ENCODE results near the gene RIPOR2. TPM values are rescaled to one million over a fixed set of nuclear protein-coding genes. Genes with fewer than 3 reads are reported as not detected.

The RIPOR2 gene
- total RNA-seq, 1 experiment from 2014 or later, result 0.47 TPM

GRCh38 chr6:24821860-24822444 lies 113.8 kb downstream of the RIPOR2 start:
- Mint-ChIP-seq H3K4me3 (ENCODE audit: low read depth, unreplicated experiment) (no peak overlapping the region), H3K9me3 (ENCODE audit: low read depth, unreplicated experiment) (no peaks in the 10 kb centered on the region), H3K4me1 (ENCODE audit: low read depth, unreplicated experiment) (peaks cover 11% of the 10 kb centered on the region), H3K27me3 (ENCODE audit: unreplicated experiment) (no peaks in the 10 kb centered on the region), H3K36me3 (ENCODE audit: insufficient read depth, unreplicated experiment) (no peaks in the 10 kb centered on the region), H3K27ac (ENCODE audit: unreplicated experiment) (no peak overlapping the region)
- no TSS peak for BruUV-seq (replicated peaks)
- no peak for DNase-seq
- CTCF ChIA-PET, result interaction anchor here (0.9 to 1.7 kb wide), 2 partner anchors 12 to 25 kb away, joined by 4 to 7 read pairs; no protein-coding TSS in a partner anchor
- no peak for TF ChIP-seq CTCF (IDR thresholded peaks at IDR 0.05; ENCODE audit: unreplicated experiment)
- intact Hi-C loops (cut with micrococcal nuclease; ENCODE audit: unreplicated experiment), result no loop called here

DNA sequence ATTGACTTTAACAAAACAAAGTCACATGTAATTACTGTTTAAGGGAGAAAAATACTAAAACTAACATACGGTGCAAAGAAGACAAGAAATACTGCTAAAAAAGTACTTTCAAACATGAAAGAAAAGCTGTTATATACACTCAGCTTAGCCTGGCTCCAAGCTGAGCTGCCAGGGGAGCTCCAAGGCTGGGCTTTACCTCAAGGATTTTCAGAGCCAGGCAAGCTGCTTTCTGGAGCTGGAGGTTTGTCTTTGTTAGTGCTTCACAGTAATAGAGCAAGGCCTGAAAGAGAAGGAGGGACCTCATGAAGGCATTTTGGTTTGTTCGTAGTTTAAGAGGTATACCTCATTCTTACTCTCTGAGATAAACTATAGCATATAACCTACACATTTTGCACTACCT lies 117.4 kb downstream of the RIPOR2 start:
- CTCF ChIA-PET, result interaction anchor here (0.6 kb wide), 2 partner anchors 13 to 34 kb away, joined by 3 to 5 read pairs; no protein-coding TSS in a partner anchor
- H3K27me3 Mint-ChIP-seq (ENCODE audit: unreplicated experiment), result no peaks in the 10 kb centered on the region
- intact Hi-C loops (cut with micrococcal nuclease; ENCODE audit: unreplicated experiment), result no loop called here
- H3K9me3 Mint-ChIP-seq (ENCODE audit: low read depth, unreplicated experiment), result no peaks in the 10 kb centered on the region
- no peak overlapping the region for H3K27ac Mint-ChIP-seq (ENCODE audit: unreplicated experiment)
- H3K4me1 Mint-ChIP-seq (ENCODE audit: low read depth, unreplicated experiment), result peaks cover 8% of the 10 kb centered on the region
- no peak overlapping the region for H3K4me3 Mint-ChIP-seq (ENCODE audit: low read depth, unreplicated experiment)
- no TSS peak for BruUV-seq (replicated peaks)
- DNase-seq, result no peak
- H3K36me3 Mint-ChIP-seq (ENCODE audit: insufficient read depth, unreplicated experiment), result no peaks in the 10 kb centered on the region
- no peak for TF ChIP-seq CTCF (IDR thresholded peaks at IDR 0.05; ENCODE audit: unreplicated experiment)

DNA sequence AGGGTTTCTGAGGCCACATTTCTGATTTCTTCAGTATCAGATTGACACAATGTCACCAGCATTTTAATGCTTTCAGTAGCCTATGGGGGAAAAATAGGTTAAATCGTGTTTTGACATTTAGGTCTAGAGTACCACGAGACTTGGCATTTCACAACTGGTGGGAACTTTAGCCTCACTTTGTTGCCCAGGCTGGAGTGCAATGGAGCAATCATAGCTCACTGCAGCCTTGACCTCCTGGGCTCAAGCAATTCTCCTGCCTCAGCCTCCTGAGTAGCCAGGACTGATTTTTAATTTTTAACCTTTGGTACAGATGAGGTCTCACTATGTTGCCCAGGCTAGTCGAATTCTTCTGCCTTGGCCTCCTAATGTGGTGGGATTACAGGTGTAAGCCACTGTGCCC lies 126.0 kb downstream of the RIPOR2 start:
- Mint-ChIP-seq H3K27me3 (ENCODE audit: unreplicated experiment) (no peaks in the 10 kb centered on the region), H3K4me1 (ENCODE audit: low read depth, unreplicated experiment) (no peaks in the 10 kb centered on the region), H3K36me3 (ENCODE audit: insufficient read depth, unreplicated experiment) (no peaks in the 10 kb centered on the region), H3K9me3 (ENCODE audit: low read depth, unreplicated experiment) (no peaks in the 10 kb centered on the region), H3K4me3 (ENCODE audit: low read depth, unreplicated experiment) (no peak overlapping the region), H3K27ac (ENCODE audit: unreplicated experiment) (no peak overlapping the region)
- CTCF ChIA-PET, result interaction anchor here (0.8 kb wide), 1 partner anchor 12 kb away, joined by 4 read pairs; no protein-coding TSS in a partner anchor
- BruUV-seq (replicated peaks), result no TSS peak
- intact Hi-C loops (cut with micrococcal nuclease; ENCODE audit: unreplicated experiment), result no loop called here
- no peak for DNase-seq
- TF ChIP-seq CTCF (IDR thresholded peaks at IDR 0.05; ENCODE audit: unreplicated experiment), result no peak

DNA sequence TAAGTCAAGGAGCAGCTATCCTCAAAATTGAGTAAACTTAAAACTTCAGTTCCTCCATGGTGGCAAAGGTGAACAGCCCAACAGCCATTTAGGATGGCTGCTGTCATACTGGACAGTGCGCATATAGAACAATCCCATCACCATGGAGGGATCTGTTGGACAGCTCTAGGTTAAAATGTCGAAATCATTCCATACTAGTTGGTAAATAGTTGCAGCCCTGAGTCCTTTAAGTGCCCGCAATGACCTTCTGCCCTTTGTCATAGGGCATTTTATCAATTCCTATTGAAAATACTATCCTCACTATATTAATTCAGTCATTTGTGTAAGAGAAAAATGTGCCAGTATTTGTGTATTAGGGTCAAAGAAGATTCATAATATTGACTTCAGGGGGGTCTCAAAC lies 128.2 kb downstream of the RIPOR2 start:
- Mint-ChIP-seq H3K27me3 (ENCODE audit: unreplicated experiment) (no peaks in the 10 kb centered on the region), H3K9me3 (ENCODE audit: low read depth, unreplicated experiment) (no peaks in the 10 kb centered on the region), H3K27ac (ENCODE audit: unreplicated experiment) (no peak overlapping the region), H3K4me1 (ENCODE audit: low read depth, unreplicated experiment) (no peaks in the 10 kb centered on the region), H3K36me3 (ENCODE audit: insufficient read depth, unreplicated experiment) (no peaks in the 10 kb centered on the region), H3K4me3 (ENCODE audit: low read depth, unreplicated experiment) (no peak overlapping the region)
- no TSS peak for BruUV-seq (replicated peaks)
- DNase-seq, result no peak
- no peak for TF ChIP-seq CTCF (IDR thresholded peaks at IDR 0.05; ENCODE audit: unreplicated experiment)
- intact Hi-C loops (cut with micrococcal nuclease; ENCODE audit: unreplicated experiment), result no loop called here
- CTCF ChIA-PET, result no interaction called here
